ENCODE data around the gene CCDC186.

The CCDC186 gene

GRCh38 chr10:114195079-114195478, 21.1 kb upstream of the CCDC186 start:
- DNase-seq (no peak), ATAC-seq (ENCODE audit: insufficient read depth, low read depth) (no peak)
- Histone ChIP-seq H3K79me2 (ENCODE audit: insufficient read depth, low read length) (no peaks in the 10 kb centered on the region), H3K9ac (ENCODE audit: low read depth, low read length) (no peak overlapping the region), H2AFZ (ENCODE audit: low read depth, low read length) (no peak overlapping the region), H3K36me3 (ENCODE audit: insufficient read depth, low read length) (no peaks in the 10 kb centered on the region), H3K9me3 (ENCODE audit: insufficient read depth, low read length, severe bottlenecking) (no peaks in the 10 kb centered on the region), H3K27me3 (ENCODE audit: insufficient read depth, low read length, poor library complexity) (peaks cover 5% of the 10 kb centered on the region), H3K27ac (ENCODE audit: low read length) (no peak overlapping the region), H3K4me2 (ENCODE audit: insufficient read depth, low read length) (no peak overlapping the region), H4K20me1 (ENCODE audit: insufficient read depth, low read length) (no peaks in the 10 kb centered on the region), H3K4me1 (ENCODE audit: insufficient read depth, low read length) (no peaks in the 10 kb centered on the region), H3K4me3 (ENCODE audit: low read depth in 1 of 2, low read length in 2 of 2) (no peak overlapping the region)
- TF ChIP-seq, protein P1, sequence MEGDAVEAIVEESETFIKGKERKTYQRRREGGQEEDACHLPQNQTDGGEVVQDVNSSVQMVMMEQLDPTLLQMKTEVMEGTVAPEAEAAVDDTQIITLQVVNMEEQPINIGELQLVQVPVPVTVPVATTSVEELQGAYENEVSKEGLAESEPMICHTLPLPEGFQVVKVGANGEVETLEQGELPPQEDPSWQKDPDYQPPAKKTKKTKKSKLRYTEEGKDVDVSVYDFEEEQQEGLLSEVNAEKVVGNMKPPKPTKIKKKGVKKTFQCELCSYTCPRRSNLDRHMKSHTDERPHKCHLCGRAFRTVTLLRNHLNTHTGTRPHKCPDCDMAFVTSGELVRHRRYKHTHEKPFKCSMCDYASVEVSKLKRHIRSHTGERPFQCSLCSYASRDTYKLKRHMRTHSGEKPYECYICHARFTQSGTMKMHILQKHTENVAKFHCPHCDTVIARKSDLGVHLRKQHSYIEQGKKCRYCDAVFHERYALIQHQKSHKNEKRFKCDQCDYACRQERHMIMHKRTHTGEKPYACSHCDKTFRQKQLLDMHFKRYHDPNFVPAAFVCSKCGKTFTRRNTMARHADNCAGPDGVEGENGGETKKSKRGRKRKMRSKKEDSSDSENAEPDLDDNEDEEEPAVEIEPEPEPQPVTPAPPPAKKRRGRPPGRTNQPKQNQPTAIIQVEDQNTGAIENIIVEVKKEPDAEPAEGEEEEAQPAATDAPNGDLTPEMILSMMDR (IDR thresholded peaks at IDR 0.05; ENCODE audit: borderline replicate concordance, extremely low read depth, low read length, poor library complexity, severe bottlenecking), result no peak
- no peak for TF ChIP-seq EZH2 (IDR thresholded peaks at IDR 0.05; ENCODE audit: borderline replicate concordance, low read depth, low read length, severe bottlenecking)

DNA sequence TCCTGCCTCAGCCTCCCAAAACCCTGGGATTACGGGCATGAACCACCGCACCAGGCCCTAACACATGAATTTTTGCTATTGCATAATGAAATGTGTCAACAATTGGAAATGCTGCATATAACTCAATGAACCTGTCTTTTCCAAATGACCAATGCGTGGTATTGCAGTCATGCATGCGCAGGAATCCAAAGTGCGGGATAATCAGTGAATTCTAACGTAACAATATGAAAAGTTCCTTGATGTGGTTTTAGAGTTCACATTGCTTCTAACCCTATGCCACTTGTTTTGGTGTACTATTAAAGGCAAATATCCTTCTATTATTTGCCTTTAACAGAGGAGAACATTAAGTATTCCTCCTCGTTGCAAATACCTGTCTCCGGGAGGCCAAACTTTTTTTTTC, 15.7 kb upstream of the CCDC186 start:
- H2AFZ ChIP-seq (ENCODE audit: low read depth, low read length), result no peak overlapping the region
- H3K4me3 ChIP-seq (ENCODE audit: low read depth in 1 of 2, low read length in 2 of 2), result no peak overlapping the region
- no peaks in the 10 kb centered on the region for H3K4me1 ChIP-seq (ENCODE audit: insufficient read depth, low read length)
- no peaks in the 10 kb centered on the region for H3K79me2 ChIP-seq (ENCODE audit: insufficient read depth, low read length)
- no peak for DNase-seq
- no peaks in the 10 kb centered on the region for H3K36me3 ChIP-seq (ENCODE audit: insufficient read depth, low read length)
- H3K9me3 ChIP-seq (ENCODE audit: insufficient read depth, low read length, severe bottlenecking), result no peaks in the 10 kb centered on the region
- H3K9ac ChIP-seq (ENCODE audit: low read depth, low read length), result no peak overlapping the region
- H4K20me1 ChIP-seq (ENCODE audit: insufficient read depth, low read length), result no peaks in the 10 kb centered on the region
- H3K4me2 ChIP-seq (ENCODE audit: insufficient read depth, low read length), result no peak overlapping the region
- no peak for ATAC-seq (ENCODE audit: insufficient read depth, low read depth)
- peaks cover 20% of the 10 kb centered on the region for H3K27me3 ChIP-seq (ENCODE audit: insufficient read depth, low read length, poor library complexity)
- no peak for TF ChIP-seq EZH2 (IDR thresholded peaks at IDR 0.05; ENCODE audit: borderline replicate concordance, low read depth, low read length, severe bottlenecking)
- TF ChIP-seq, protein P1 (IDR thresholded peaks at IDR 0.05; ENCODE audit: borderline replicate concordance, extremely low read depth, low read length, poor library complexity, severe bottlenecking), result no peak
- H3K27ac ChIP-seq (ENCODE audit: low read length), result no peak overlapping the region

- Histone ChIP-seq H3K27me3 (ENCODE audit: insufficient read depth, low read length, poor library complexity) (peaks cover 24% of the 10 kb centered on the region), H2AFZ (ENCODE audit: low read depth, low read length) (no peak overlapping the region), H4K20me1 (ENCODE audit: insufficient read depth, low read length) (no peaks in the 10 kb centered on the region), H3K4me3 (ENCODE audit: low read depth in 1 of 2, low read length in 2 of 2) (no peak overlapping the region), H3K4me1 (ENCODE audit: insufficient read depth, low read length) (no peaks in the 10 kb centered on the region), H3K9ac (ENCODE audit: low read depth, low read length) (no peak overlapping the region), H3K79me2 (ENCODE audit: insufficient read depth, low read length) (no peaks in the 10 kb centered on the region), H3K27ac (ENCODE audit: low read length) (no peak overlapping the region), H3K9me3 (ENCODE audit: insufficient read depth, low read length, severe bottlenecking) (no peaks in the 10 kb centered on the region), H3K4me2 (ENCODE audit: insufficient read depth, low read length) (no peak overlapping the region), H3K36me3 (ENCODE audit: insufficient read depth, low read length) (no peaks in the 10 kb centered on the region)
- no peak for TF ChIP-seq EZH2 (IDR thresholded peaks at IDR 0.05; ENCODE audit: borderline replicate concordance, low read depth, low read length, severe bottlenecking)
- TF ChIP-seq, protein P1 (IDR thresholded peaks at IDR 0.05; ENCODE audit: borderline replicate concordance, extremely low read depth, low read length, poor library complexity, severe bottlenecking), result no peak
- ATAC-seq (ENCODE audit: insufficient read depth, low read depth) (no peak), DNase-seq (no peak)
Observed at GRCh38 chr10:114188900-114189299, 14.9 kb upstream of the CCDC186 start.

DNA sequence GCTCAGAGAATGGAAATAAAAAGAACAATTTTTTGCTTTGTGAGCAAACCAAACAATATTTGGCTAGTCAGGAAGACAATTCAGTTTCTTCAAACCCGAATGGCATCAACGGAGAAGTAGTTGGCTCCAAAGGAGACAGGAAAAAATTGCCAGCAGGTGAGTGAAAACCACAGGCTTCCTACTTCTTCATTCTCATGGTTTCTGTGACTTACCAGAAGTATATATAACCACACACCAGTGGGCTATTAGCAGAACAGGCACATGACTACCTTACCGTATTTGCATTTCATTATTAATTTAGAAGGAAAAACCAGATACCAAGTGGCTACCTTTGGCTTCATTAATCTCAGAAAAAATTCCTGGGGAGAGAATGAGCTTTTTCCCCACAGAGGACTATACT, 14.0 kb upstream of the CCDC186 start:
- no peaks in the 10 kb centered on the region for H4K20me1 ChIP-seq (ENCODE audit: insufficient read depth, low read length)
- H3K4me2 ChIP-seq (ENCODE audit: insufficient read depth, low read length), result no peak overlapping the region
- no peaks in the 10 kb centered on the region for H3K79me2 ChIP-seq (ENCODE audit: insufficient read depth, low read length)
- H3K4me1 ChIP-seq (ENCODE audit: insufficient read depth, low read length), result no peaks in the 10 kb centered on the region
- no peak overlapping the region for H3K9ac ChIP-seq (ENCODE audit: low read depth, low read length)
- TF ChIP-seq, protein P1 (IDR thresholded peaks at IDR 0.05; ENCODE audit: borderline replicate concordance, extremely low read depth, low read length, poor library complexity, severe bottlenecking), result no peak
- TF ChIP-seq EZH2 (IDR thresholded peaks at IDR 0.05; ENCODE audit: borderline replicate concordance, low read depth, low read length, severe bottlenecking), result no peak
- H3K27me3 ChIP-seq (ENCODE audit: insufficient read depth, low read length, poor library complexity), result peaks cover 24% of the 10 kb centered on the region
- ATAC-seq (ENCODE audit: insufficient read depth, low read depth), result no peak
- no peak overlapping the region for H3K27ac ChIP-seq (ENCODE audit: low read length)
- H3K9me3 ChIP-seq (ENCODE audit: insufficient read depth, low read length, severe bottlenecking), result no peaks in the 10 kb centered on the region
- no peaks in the 10 kb centered on the region for H3K36me3 ChIP-seq (ENCODE audit: insufficient read depth, low read length)
- H3K4me3 ChIP-seq (ENCODE audit: low read depth in 1 of 2, low read length in 2 of 2), result no peak overlapping the region
- no peak for DNase-seq
- H2AFZ ChIP-seq (ENCODE audit: low read depth, low read length), result no peak overlapping the region

All from DND-41 (cell line).